Measurements from ENCODE around the gene CYLD.
A peak's percentile ranks its signal among the peaks of the same experiment; 100 is the strongest.

The CYLD gene

GRCh38 chr16:50762241-50762640, 20.4 kb downstream of the CYLD start:
- no peak for DNase-seq (ENCODE audit: low read depth)
- H3K4me3 ChIP-seq (ENCODE audit: low read length) = no peak overlapping the region
- TF ChIP-seq, protein P1, sequence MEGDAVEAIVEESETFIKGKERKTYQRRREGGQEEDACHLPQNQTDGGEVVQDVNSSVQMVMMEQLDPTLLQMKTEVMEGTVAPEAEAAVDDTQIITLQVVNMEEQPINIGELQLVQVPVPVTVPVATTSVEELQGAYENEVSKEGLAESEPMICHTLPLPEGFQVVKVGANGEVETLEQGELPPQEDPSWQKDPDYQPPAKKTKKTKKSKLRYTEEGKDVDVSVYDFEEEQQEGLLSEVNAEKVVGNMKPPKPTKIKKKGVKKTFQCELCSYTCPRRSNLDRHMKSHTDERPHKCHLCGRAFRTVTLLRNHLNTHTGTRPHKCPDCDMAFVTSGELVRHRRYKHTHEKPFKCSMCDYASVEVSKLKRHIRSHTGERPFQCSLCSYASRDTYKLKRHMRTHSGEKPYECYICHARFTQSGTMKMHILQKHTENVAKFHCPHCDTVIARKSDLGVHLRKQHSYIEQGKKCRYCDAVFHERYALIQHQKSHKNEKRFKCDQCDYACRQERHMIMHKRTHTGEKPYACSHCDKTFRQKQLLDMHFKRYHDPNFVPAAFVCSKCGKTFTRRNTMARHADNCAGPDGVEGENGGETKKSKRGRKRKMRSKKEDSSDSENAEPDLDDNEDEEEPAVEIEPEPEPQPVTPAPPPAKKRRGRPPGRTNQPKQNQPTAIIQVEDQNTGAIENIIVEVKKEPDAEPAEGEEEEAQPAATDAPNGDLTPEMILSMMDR (IDR thresholded peaks at IDR 0.05; ENCODE audit: insufficient read depth, low read depth, low read length, missing control alignments) = no peak

DNA sequence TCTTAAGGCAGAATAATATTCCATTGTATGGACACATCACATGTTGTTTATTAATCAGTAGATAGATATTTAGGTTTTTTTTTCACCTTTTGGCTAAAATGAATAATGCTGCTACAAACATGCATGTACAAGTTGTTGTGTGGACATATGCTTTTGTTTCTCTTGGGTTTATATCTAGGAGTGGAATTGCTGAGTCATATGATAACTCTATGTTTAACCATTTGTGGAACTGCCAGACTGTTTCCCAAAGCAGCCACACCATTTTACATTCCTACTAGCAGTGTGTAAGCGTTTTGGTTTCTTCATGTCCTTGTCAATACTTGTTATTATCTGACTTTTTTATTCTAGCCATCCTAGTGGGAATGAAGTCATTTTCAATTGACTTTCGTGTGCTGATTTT, 21.3 kb downstream of the CYLD start:
- DNase-seq (ENCODE audit: low read depth) = peak; percentile 95
- no peak overlapping the region for H3K4me3 ChIP-seq (ENCODE audit: low read length)
- TF ChIP-seq, protein P1 (IDR thresholded peaks at IDR 0.05; ENCODE audit: insufficient read depth, low read depth, low read length, missing control alignments) = no peak

DNA sequence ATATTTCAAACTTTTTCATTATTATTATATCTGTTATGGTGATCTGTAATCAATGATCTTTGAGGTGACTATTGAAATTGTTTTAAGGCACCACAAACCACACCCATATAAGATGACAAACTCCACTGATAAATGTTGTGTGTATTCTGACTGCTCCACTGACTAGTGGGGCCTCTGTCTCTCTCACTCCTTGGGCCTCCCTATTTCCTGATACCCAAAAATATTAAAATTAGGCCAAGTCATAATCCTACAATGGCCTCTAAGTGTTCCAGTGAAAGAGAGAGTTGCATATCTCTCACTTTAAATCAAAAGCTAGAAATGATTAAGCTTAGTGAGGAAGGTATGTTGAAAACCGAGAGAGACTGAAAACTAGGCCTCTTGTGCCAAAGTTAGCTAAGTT, 23.4 kb downstream of the CYLD start:
- no peak for DNase-seq (ENCODE audit: low read depth)
- TF ChIP-seq, protein P1 (IDR thresholded peaks at IDR 0.05; ENCODE audit: insufficient read depth, low read depth, low read length, missing control alignments) = no peak
- H3K4me3 ChIP-seq (ENCODE audit: low read length) = no peak overlapping the region

GRCh38 chr16:50765861-50766260, 24.0 kb downstream of the CYLD start:
- DNase-seq (ENCODE audit: low read depth) = no peak
- H3K4me3 ChIP-seq (ENCODE audit: low read length) = no peak overlapping the region
- TF ChIP-seq, protein P1 (IDR thresholded peaks at IDR 0.05; ENCODE audit: insufficient read depth, low read depth, low read length, missing control alignments) = no peak

GRCh38 chr16:50767197-50767596, 25.3 kb downstream of the CYLD start:
- TF ChIP-seq, protein P1 (IDR thresholded peaks at IDR 0.05; ENCODE audit: insufficient read depth, low read depth, low read length, missing control alignments) = no peak
- DNase-seq (ENCODE audit: low read depth) = no peak
- no peak overlapping the region for H3K4me3 ChIP-seq (ENCODE audit: low read length)

GRCh38 chr16:50771366-50771765, 29.5 kb downstream of the CYLD start:
- TF ChIP-seq, protein P1 (IDR thresholded peaks at IDR 0.05; ENCODE audit: insufficient read depth, low read depth, low read length, missing control alignments) = no peak
- no peak overlapping the region for H3K4me3 ChIP-seq (ENCODE audit: low read length)
- peak; percentile 60 for DNase-seq (ENCODE audit: low read depth)

DNA sequence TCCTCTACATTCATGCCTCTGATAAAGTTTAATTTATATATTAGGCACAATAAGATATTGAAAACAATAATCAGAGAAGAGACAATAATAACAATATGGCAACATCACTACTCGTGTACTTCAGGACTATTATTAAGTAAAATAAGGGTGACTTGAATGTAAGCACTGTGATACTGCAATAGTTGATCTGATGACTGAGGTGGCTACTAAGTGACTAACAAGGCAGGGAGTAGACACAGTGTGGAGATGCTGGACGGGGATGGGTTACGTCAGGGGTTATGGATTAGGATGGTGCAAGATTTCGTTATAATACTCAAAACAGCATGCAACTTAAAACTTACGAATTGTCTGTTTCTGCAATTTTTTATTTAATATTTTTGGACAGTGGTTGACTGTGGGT, 32.5 kb downstream of the CYLD start:
- no peak for DNase-seq (ENCODE audit: low read depth)
- TF ChIP-seq, protein P1 (IDR thresholded peaks at IDR 0.05; ENCODE audit: insufficient read depth, low read depth, low read length, missing control alignments) = no peak
- no peak overlapping the region for H3K4me3 ChIP-seq (ENCODE audit: low read length)
